ENCODE data around the gene PSMG1. TPM values are rescaled to one million over a fixed set of nuclear protein-coding genes. Genes with fewer than 3 reads are reported as not detected.
"Not testable (repeated sequence)": the region's sequence is repeated elsewhere in the genome, so short reads cannot be mapped to it uniquely, and the experiment has no call there.

PSMG1 gene
- total RNA-seq, 1 donor from 2014 or later: 76.5 TPM

DNA sequence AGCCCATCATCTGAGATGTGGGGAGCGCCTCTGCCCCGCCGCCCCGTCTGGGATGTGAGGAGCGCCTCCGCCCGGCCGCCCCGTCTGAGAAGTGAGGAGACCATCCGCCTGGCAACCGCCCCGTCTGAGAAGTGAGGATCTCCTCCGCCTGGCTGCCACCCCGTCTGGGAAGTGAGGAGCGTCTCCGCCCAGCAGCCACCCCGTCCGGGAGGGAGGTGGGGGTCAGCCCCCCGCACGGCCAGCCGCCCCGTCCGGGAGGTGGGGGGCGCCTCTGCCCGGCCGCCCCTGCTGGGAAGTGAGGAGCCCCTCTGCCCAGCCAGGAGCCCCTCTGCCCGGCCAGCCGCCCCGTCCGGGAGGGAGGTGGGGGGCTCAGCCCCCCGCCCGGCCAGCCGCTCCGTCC is 26.0 kb downstream of the PSMG1 start:
- DNase-seq (ENCODE audit: low read depth in 2 of 2): not testable (repeated sequence)

GRCh38 chr21:39156024-39156423 is 27.2 kb downstream of the PSMG1 start:
- DNase-seq (ENCODE audit: low read depth in 2 of 2): no peak

GRCh38 chr21:39155578-39155977 is 27.7 kb downstream of the PSMG1 start:
- DNase-seq (ENCODE audit: low read depth in 2 of 2): no peak

GRCh38 chr21:39153842-39154241 is 29.4 kb downstream of the PSMG1 start:
- no peak for DNase-seq (ENCODE audit: low read depth in 2 of 2)

DNA sequence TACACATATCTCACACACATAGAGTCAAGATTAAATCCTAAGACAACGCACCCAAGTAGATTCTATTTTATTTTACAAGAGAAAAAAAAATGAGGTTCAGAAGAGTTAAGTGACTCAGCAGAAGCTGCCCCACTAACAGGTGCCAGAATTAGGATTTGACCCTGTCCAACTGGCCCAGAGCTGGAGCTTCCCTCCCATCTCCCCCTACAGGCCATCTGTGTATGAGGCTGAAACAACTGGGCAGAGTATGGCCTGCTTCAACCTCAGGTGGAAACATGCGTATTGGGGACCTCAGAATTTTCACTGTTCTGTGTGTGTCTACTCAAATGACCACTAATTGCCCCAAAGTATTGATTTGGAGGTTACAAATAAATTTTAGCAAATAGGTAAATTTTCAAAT is 29.9 kb downstream of the PSMG1 start:
- no peak for DNase-seq (ENCODE audit: low read depth in 2 of 2)

DNA sequence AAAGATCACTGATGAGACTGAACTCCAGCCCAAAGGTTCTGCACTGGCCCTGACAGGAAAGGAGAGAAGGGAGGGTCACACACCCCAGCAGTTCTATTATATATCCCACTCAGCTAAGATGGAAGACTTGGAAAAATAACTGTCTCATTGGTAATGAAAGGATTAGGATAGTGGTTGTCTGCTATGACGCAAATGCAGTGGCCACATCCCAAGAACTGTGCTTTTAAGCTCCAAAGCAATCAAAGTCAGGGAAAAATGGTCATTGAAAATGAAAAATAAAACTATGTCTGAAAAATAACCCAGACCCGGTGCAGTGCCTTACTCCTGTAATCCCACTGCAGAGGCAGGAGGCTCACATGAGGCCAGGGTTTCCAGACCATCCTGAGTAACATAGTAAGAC is 31.0 kb downstream of the PSMG1 start:
- DNase-seq (ENCODE audit: low read depth in 2 of 2): no peak

GRCh38 chr21:39150877-39151276 is 32.4 kb downstream of the PSMG1 start:
- no peak for DNase-seq (ENCODE audit: low read depth in 2 of 2)

GRCh38 chr21:39150316-39150715 is 32.9 kb downstream of the PSMG1 start:
- DNase-seq (ENCODE audit: low read depth in 2 of 2): no peak

GRCh38 chr21:39149882-39150281 is 33.4 kb downstream of the PSMG1 start:
- DNase-seq (ENCODE audit: low read depth in 2 of 2): no peak

DNA sequence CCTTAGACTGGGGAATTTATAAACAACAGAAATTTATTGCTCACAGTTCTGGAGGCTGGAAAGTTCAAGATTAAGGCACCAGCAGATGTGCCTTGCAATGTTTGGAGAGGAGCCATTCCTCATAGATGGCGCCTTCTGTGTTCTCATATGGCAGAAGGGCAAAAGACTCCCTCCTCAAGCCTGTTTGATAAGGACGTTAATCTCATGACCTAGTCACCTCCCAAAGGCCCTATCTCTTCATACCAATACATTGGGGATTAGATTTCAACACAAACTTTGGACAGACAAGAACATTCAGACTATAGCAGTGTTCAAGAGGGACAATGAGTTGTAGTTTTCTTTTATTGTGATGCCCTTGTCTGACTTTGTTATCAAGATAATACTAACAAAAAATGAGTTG is 34.3 kb downstream of the PSMG1 start:
- DNase-seq (ENCODE audit: low read depth in 2 of 2): no peak

- DNase-seq (ENCODE audit: low read depth in 2 of 2): no peak
Measured at GRCh38 chr21:39144191-39144590, 39.1 kb downstream of the PSMG1 start.

DNA sequence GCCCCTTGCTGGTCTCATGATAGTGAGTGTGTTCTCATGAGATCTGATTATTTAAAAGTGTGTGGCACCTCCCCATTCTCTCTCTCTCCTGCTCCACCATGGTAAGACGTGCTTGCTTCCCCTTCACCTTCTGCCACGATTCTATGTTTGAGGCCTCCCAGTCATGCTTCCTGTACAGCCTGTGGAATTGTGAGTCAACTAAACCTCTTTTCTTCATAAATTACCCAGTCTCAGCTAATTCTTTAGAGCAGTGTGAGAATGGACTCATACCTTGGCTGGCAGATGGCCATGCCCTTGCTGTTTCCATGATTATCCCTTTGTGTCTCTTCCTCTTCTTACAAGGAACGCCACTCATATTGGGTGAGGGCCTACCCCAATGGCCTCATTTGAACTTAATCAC is 40.3 kb downstream of the PSMG1 start:
- DNase-seq (ENCODE audit: low read depth in 2 of 2): no peak

DNA sequence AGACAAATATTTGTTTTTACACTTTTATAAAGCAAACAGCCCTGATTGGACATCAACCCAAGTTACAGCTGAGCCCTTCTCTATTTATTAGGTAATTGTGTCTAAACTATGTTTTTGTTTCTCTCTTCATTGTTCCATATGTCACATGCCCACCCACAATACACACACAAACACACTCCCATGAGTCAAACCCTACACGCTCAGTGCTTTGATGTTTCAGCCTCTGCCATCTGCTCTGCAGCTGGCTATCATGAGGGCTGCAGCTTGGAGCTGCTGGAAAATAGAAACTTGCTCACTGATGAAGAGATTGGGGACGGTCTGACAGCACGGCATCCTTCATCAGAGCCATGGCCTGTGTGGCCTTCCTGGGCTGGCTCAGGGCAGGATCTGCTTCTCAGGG is 41.7 kb downstream of the PSMG1 start:
- DNase-seq (ENCODE audit: low read depth in 2 of 2): no peak

DNA sequence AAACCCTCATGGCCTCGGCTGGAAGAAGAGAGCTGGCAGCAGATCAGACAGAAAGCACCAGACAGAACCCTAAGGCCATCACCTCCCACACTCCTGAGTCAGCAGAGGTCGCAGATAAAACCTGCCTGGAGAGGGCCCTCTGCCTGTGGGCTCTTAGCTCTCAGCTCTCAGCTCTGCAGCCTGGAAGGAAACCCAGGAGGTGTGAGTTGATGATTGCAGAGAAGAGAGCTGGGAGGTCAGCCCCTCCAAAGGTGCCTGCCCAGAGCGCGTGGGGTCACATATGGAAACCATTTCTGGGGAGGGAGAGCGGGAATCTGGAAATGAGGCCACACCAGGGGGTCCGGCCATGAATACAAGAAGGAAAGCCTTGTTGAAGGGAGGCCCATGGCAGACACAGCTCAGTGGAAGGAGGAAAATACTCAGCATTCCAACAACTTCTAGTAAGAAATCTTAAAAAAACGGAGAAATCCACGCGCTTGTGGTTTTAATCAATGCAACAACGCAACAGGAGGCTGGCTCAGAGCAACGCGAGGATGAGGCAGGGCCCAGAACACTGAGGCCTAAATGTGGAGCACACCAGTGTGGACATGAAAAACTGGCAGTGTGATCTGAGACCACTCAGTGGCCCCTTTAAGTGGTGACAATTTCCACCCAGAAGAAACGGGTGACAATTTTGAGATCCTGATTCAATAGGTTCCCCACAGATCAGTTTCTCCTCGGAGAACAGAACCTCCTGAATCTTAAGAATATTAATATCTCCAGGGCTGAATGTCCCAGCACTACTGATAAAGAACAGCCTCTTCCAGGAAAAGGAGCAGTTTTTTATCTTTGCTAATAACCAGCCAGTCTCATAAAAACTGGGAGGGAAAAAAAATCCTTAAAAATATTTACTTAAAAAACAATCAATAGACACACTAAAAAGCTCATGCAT is 45.7 kb downstream of the PSMG1 start:
- DNase-seq (ENCODE audit: low read depth in 2 of 2): no peak

GRCh38 chr21:39136711-39137110 is 46.5 kb downstream of the PSMG1 start:
- no peak for DNase-seq (ENCODE audit: low read depth in 2 of 2)

GRCh38 chr21:39136138-39136537 is 47.1 kb downstream of the PSMG1 start:
- peak; percentile 29 to 50 for DNase-seq (ENCODE audit: low read depth in 2 of 2)

DNA sequence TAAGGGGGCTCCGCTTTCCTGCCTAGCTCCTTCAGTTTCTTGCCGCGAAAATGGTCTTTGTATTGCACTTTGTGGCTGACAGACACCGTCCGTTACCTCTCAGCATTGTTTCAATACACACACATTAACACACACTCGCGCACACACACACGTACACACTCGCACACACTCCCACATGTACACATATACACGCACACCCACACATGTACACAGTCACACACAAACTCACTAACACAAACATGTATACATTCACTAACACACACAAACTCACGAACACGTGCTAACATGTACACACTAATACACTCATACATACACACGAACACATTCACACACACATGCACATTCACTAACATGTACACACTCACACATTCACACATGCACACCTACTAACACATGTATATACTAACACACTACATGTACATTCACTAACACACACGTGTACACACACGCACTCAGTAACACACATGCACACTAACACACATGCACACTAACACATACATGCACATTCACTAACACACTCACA is 48.9 kb downstream of the PSMG1 start:
- no peak for DNase-seq (ENCODE audit: low read depth in 2 of 2)

GRCh38 chr21:39132248-39132647 is 51.0 kb downstream of the PSMG1 start:
- no peak for DNase-seq (ENCODE audit: low read depth in 2 of 2)

GRCh38 chr21:39131791-39132190 is 51.5 kb downstream of the PSMG1 start:
- DNase-seq (ENCODE audit: low read depth in 2 of 2): no peak

DNA sequence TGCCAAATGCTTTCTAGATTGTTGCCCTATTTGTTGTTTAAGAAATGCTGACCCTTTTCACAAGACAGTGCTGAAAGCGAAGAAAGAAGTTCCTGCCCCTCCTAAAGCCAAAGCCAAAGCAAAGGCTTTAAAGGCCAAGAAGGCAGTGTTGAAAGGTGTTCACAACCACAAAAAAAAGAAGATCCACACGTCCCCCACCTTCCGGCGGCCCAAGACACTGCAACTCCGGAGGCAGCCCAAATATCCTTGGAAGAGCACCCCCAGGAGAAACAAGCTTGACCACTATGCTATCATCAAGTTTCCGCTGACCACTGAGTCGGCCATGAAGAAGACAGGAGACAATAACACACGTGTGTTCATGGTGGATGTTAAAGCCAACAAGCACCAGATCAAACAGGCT is 55.7 kb downstream of the PSMG1 start:
- no peak for DNase-seq (ENCODE audit: low read depth in 2 of 2)

DNA sequence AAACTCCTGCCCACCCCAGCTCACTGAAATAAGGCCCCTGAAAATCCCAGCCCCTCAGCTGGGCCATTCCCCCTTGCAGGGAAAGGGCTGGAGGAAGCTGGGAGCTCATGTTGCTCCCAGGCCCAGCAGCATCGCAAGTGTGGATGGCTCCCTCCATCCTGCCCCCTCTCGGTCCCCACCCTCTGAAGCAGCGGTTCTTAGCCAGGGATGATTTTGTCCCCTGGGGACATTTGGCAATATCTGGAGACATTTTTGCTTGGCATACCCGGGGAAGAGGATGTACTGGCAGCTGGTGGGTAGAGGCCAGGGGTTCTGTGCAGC is 56.8 kb downstream of the PSMG1 start:
- no peak for DNase-seq (ENCODE audit: low read depth in 2 of 2)

- DNase-seq (ENCODE audit: low read depth in 2 of 2): peak; percentile 72 to 76
Measured at GRCh38 chr21:39125752-39126485, 57.3 kb downstream of the PSMG1 start.
